SK-N-SH (cell line): ENCODE results near the gene MAST4. TPM values are rescaled to one million over a fixed set of nuclear protein-coding genes. Genes with fewer than 3 reads are reported as not detected.

Experiments used
- CTCF ChIA-PET: fragments of 300-600, 350-600 bp; formaldehyde crosslinking; extraction: SDS; loops from one replicate; lab custom pipeline; 2021; lab: Yijun Ruan, JAX
- POLR2A ChIA-PET: fragments of 350-600 bp; sonication (Branson Sonifier 250); formaldehyde crosslinking; extraction: SDS; loops from one replicate; lab custom pipeline; 2020; ENCODE audit warnings: antibody characterized with exemption, inconsistent platforms; lab: Yijun Ruan, JAX
- DNase-seq: peaks from one replicate; pipeline ENCODE4 v3.0.0; 2012
- H2AFZ ChIP-seq: fragments of 200-600 bp; sonication (generic); 2 replicates; pipeline ENCODE4 v1.8.1; 2016; ENCODE audit warnings: antibody characterized with exemption, mild to moderate bottlenecking, low read depth
- H3F3A ChIP-seq: fragments of 200-600 bp; sonication (generic); replicated peaks from 2 replicates; pipeline ENCODE3; 2016; ENCODE audit warnings: antibody characterized with exemption, mild to moderate bottlenecking; ENCODE audit not compliant: insufficient read depth
- H3K27ac ChIP-seq, 2 experiments: fragments of 200-500 bp in 1 of 2; fragments of 200-600 bp in 1 of 2; sonication (Bioruptor generic) in 1 of 2; sonication (generic), shearing (Covaris generic) in 1 of 2; 2 replicates each; pipeline versions ENCODE4 v1.5.1 to v1.6.1; 2014 to 2016; ENCODE audit warnings: low read depth in 2 of 2, inconsistent platforms in 1 of 2, low read length in 1 of 2, mild to moderate bottlenecking in 1 of 2, mixed read lengths in 1 of 2
- H3K27me3 ChIP-seq: fragments of 200-600 bp; sonication (generic), shearing (Covaris generic); 2 replicates; pipeline ENCODE4 v1.6.1; 2016; ENCODE audit warnings: mixed run types; ENCODE audit not compliant: insufficient read depth
- H3K36me3 ChIP-seq, 2 experiments: fragments of 200-500 bp in 1 of 2; fragments of 200-600 bp in 1 of 2; sonication (Bioruptor generic) in 1 of 2; sonication (generic) in 1 of 2; replicated peaks in 1 of 2; 2 replicates each; pipeline versions ENCODE3 to v1.5.1; 2014 to 2016; ENCODE audit warnings: low read length in 1 of 2, mild to moderate bottlenecking in 1 of 2; ENCODE audit not compliant: insufficient read depth in 2 of 2, control insufficient read depth in 1 of 2
- H3K4me1 ChIP-seq, 2 experiments: fragments of 200-500 bp in 1 of 2; fragments of 200-600 bp in 1 of 2; sonication (Bioruptor generic) in 1 of 2; sonication (generic), shearing (Covaris generic) in 1 of 2; 2 replicates each; pipeline versions ENCODE4 v1.5.1 to v1.6.1; 2014 to 2016; ENCODE audit warnings: low read depth in 1 of 2, low read length in 1 of 2, mixed run types in 1 of 2; ENCODE audit not compliant: insufficient read depth in 2 of 2, control insufficient read depth in 1 of 2
- H3K4me2 ChIP-seq: fragments of 200-600 bp; sonication (generic), shearing (Covaris generic); 2 replicates; pipeline ENCODE4 v1.6.1; 2017; ENCODE audit warnings: mixed run types
- H3K4me3 ChIP-seq, 2 experiments: fragments of 200-500 bp in 1 of 2; fragments of 200-600 bp in 1 of 2; sonication (Bioruptor generic) in 1 of 2; sonication (generic), shearing (Covaris generic) in 1 of 2; 2 replicates each; pipeline versions ENCODE4 v1.5.1 to v1.8.1; 2014 to 2016; ENCODE audit warnings: low read depth in 2 of 2, inconsistent platforms in 1 of 2, low read length in 1 of 2, mild to moderate bottlenecking in 1 of 2, mixed read lengths in 1 of 2, moderate library complexity in 1 of 2
- H3K79me2 ChIP-seq: fragments of 200-600 bp; sonication (generic); 2 replicates; pipeline ENCODE4 v1.8.1; 2017; ENCODE audit warnings: mild to moderate bottlenecking; ENCODE audit not compliant: insufficient read depth
- H3K9ac ChIP-seq: fragments of 200-600 bp; sonication (generic); 2 replicates; pipeline ENCODE4 v1.6.1; 2017; ENCODE audit warnings: mixed run types
- H3K9me2 ChIP-seq: fragments of 200-600 bp; sonication (generic); 2 replicates; pipeline ENCODE4 v1.6.1; 2017; ENCODE audit warnings: mixed run types
- H3K9me3 ChIP-seq: fragments of 200-600 bp; sonication (generic); 2 replicates; pipeline ENCODE4 v1.6.1; 2017; ENCODE audit warnings: mixed run types, mild to moderate bottlenecking, moderate library complexity
- H4K20me1 ChIP-seq: fragments of 200-600 bp; sonication (generic); 2 replicates; pipeline ENCODE4 v1.6.1; 2017; ENCODE audit warnings: mild to moderate bottlenecking, mixed run types; ENCODE audit not compliant: insufficient read depth
- CHD2 ChIP-seq: fragments of 150-350 bp; IDR thresholded peaks from 2 replicates; pipeline ENCODE4 v1.6.1; 2018; ENCODE audit warnings: low read length; ENCODE audit not compliant: partially characterized antibody
- CTCF ChIP-seq: fragments of 200-600 bp; sonication (generic); IDR thresholded peaks from 2 replicates; pipeline ENCODE4 v1.6.1; 2017; ENCODE audit warnings: antibody characterized with exemption, mild to moderate bottlenecking, moderate library complexity
- ELF1 ChIP-seq: IDR thresholded peaks from 2 replicates; pipeline ENCODE4 v1.4.0; 2012
- FOSL2 ChIP-seq: IDR thresholded peaks from 2 replicates; pipeline ENCODE4 v1.4.0; 2012; ENCODE audit warnings: low read depth, mild to moderate bottlenecking, moderate library complexity, borderline replicate concordance
- FOXM1 ChIP-seq: IDR thresholded peaks from 2 replicates; pipeline ENCODE4 v1.4.0; 2012; ENCODE audit warnings: low read depth, mild to moderate bottlenecking
- GABPA ChIP-seq: IDR thresholded peaks from 2 replicates; pipeline ENCODE4 v1.4.0; 2012; ENCODE audit warnings: low read depth, mild to moderate bottlenecking
- GATA2 ChIP-seq: sonication (generic); formaldehyde crosslinking; IDR thresholded peaks from 2 replicates; pipeline ENCODE4 v1.5.0; 2020; ENCODE audit warnings: mild to moderate bottlenecking, missing genetic modification reagents
- IRF3 ChIP-seq: fragments of 150-350 bp; IDR thresholded peaks from 2 replicates; pipeline ENCODE4 v1.6.1; 2016; ENCODE audit warnings: mild to moderate bottlenecking, low read depth, low read length
- JUND ChIP-seq: IDR thresholded peaks from 2 replicates; pipeline ENCODE4 v1.4.0; 2012
- MAX ChIP-seq: IDR thresholded peaks from 2 replicates; pipeline ENCODE4 v1.4.0; 2012; ENCODE audit warnings: low read depth
- MEF2A ChIP-seq: IDR thresholded peaks from 2 replicates; pipeline ENCODE4 v1.4.0; 2012; ENCODE audit warnings: low read depth, borderline replicate concordance
- MXI1 ChIP-seq: IDR thresholded peaks from 2 replicates; pipeline ENCODE4 v1.6.1; 2012; ENCODE audit warnings: mild to moderate bottlenecking, low read depth, low read length, improper control_type of control experiment
- NFIC ChIP-seq: IDR thresholded peaks from 2 replicates; pipeline ENCODE4 v1.4.0; 2012; ENCODE audit warnings: borderline replicate concordance
- NRF1 ChIP-seq: IDR thresholded peaks from 2 replicates; pipeline ENCODE4 v1.6.1; 2012; ENCODE audit warnings: low read depth, mild to moderate bottlenecking, low read length
- PBX3 ChIP-seq: IDR thresholded peaks from 2 replicates; pipeline ENCODE4; 2012
- RAD21 ChIP-seq: IDR thresholded peaks from 2 replicates; pipeline ENCODE4 v1.6.1; 2012; ENCODE audit warnings: mild to moderate bottlenecking, low read length
- RCOR1 ChIP-seq: fragments of 150-350 bp; IDR thresholded peaks from 2 replicates; pipeline ENCODE4 v1.6.1; 2017; ENCODE audit warnings: antibody characterized with exemption, low read length
- RFX5 ChIP-seq: IDR thresholded peaks from 2 replicates; pipeline ENCODE4 v1.6.1; 2012; ENCODE audit warnings: mild to moderate bottlenecking, improper control_type of control experiment, low read length
- SIN3A ChIP-seq: IDR thresholded peaks from 2 replicates; pipeline ENCODE4 v1.6.1; 2012; ENCODE audit warnings: low read depth, mild to moderate bottlenecking, low read length, moderate library complexity, borderline replicate concordance
- SMC3 ChIP-seq: IDR thresholded peaks from 2 replicates; pipeline ENCODE4 v1.6.1; 2012; ENCODE audit warnings: low read depth, low read length, improper control_type of control experiment
- TCF12 ChIP-seq: IDR thresholded peaks from 2 replicates; pipeline ENCODE4 v1.4.0; 2012
- TEAD4 ChIP-seq: IDR thresholded peaks from 2 replicates; pipeline ENCODE4 v1.4.0; 2012; ENCODE audit warnings: mild to moderate bottlenecking, borderline replicate concordance; ENCODE audit not compliant: insufficient read depth
- USF2 ChIP-seq: fragments of 150-350 bp; IDR thresholded peaks from 2 replicates; pipeline ENCODE4 v1.6.1; 2017; ENCODE audit warnings: antibody characterized with exemption, low read length, low read depth, borderline replicate concordance
- YY1 ChIP-seq: IDR thresholded peaks from 2 replicates; pipeline ENCODE4 v1.4.0; 2012; ENCODE audit warnings: low read depth, mild to moderate bottlenecking
- WGBS: methylation state at CpG from one replicate; pipeline ENCODE4 v1.1.6; 2017; ENCODE audit warnings: low lambda C conversion rate; 5-methylcytosine and 5-hydroxymethylcytosine counted together
- polyA plus RNA-seq, 3 experiments: library from polyadenylated mRNA; depleted of rRNA; stranded (reverse); fragments of >200 nt; gene quantifications; 2 replicates each; pipeline ENCODE4 v1.2.3, GENCODE V29; 2012

The MAST4 gene
- polyA plus RNA-seq, 1 of the 3 experiments (the other 2 are of a cell fraction), result 2.2 TPM

- no peaks in the 10 kb centered on the region for H3F3A ChIP-seq
- H3K9me2 ChIP-seq, result no peaks in the 10 kb centered on the region
- no peak overlapping the region for H2AFZ ChIP-seq
- ChIA-PET CTCF (interaction anchor here (0.6 to 1.1 kb wide), 5 partner anchors 9 to 199 kb away, joined by 3 to 5 read pairs (median 3); no protein-coding TSS in a partner anchor), POLR2A (no interaction called here)
- whole genome bisulfite sequencing, result 100% methylated on average over 4 of the region's 4 CpGs
- TF ChIP-seq FOSL2, result no peak
- TF ChIP-seq FOXM1, result no peak
- TF ChIP-seq YY1, result no peak
- TF ChIP-seq RAD21, result no peak
- TF ChIP-seq MEF2A, result no peak
- no peak for TF ChIP-seq RCOR1
- TF ChIP-seq JUND, result no peak
- no peak for TF ChIP-seq NFIC
- no peak for TF ChIP-seq SIN3A
- TF ChIP-seq MXI1, result no peak
- TF ChIP-seq ELF1, result no peak
- TF ChIP-seq TCF12, result no peak
- no peak for TF ChIP-seq RFX5
- no peak for TF ChIP-seq USF2
- TF ChIP-seq SMC3, result no peak
- no peak for TF ChIP-seq CHD2
- no peak for TF ChIP-seq CTCF
- no peak for TF ChIP-seq NRF1
- no peak for TF ChIP-seq TEAD4
- TF ChIP-seq GABPA, result no peak
- no peak overlapping the region for H3K9ac ChIP-seq
- H3K9me3 ChIP-seq, result no peaks in the 10 kb centered on the region
- H3K27ac ChIP-seq, result no peak overlapping the region
- H3K4me1 ChIP-seq, result no peaks in the 10 kb centered on the region
- no peak overlapping the region for H3K4me3 ChIP-seq
- no peaks in the 10 kb centered on the region for H4K20me1 ChIP-seq
- H3K79me2 ChIP-seq, result no peaks in the 10 kb centered on the region
- no peaks in the 10 kb centered on the region for H3K27me3 ChIP-seq
- no peak for DNase-seq
- no peak overlapping the region for H3K4me2 ChIP-seq
- H3K36me3 ChIP-seq, result no peaks in the 10 kb centered on the region
Observed at GRCh38 chr5:66976108-66976507, 379.9 kb downstream of the MAST4 start.

GRCh38 chr5:66979738-66980137 is 383.5 kb downstream of the MAST4 start:
- H3K4me2 ChIP-seq, result no peak overlapping the region
- CTCF ChIA-PET, result interaction anchor here (1.2 to 3.8 kb wide), 4 partner anchors 9 to 228 kb away, joined by 4 to 27 read pairs (median 6); no protein-coding TSS in a partner anchor
- TF ChIP-seq MAX (no peak), GATA2 (CRISPR knock-in tag) (no peak), MXI1 (no peak), PBX3 (no peak), GABPA (no peak), YY1 (no peak), TCF12 (no peak), CTCF (no peak), IRF3 (no peak), CHD2 (no peak)

More at GRCh38 chr5:66979738-66980137, 383.5 kb downstream of the MAST4 start:
- no peaks in the 10 kb centered on the region for H3K79me2 ChIP-seq
- 66% methylated on average over 3 of the region's 3 CpGs for WGBS
- H3K9me2 ChIP-seq, result no peaks in the 10 kb centered on the region
- no peak overlapping the region for H3K4me3 ChIP-seq
- POLR2A ChIA-PET, result no interaction called here
- no peaks in the 10 kb centered on the region for H4K20me1 ChIP-seq
- no peaks in the 10 kb centered on the region for H3K9me3 ChIP-seq
- no peak for DNase-seq
- H3K27me3 ChIP-seq, result no peaks in the 10 kb centered on the region
- no peak overlapping the region for H3K27ac ChIP-seq
- H3K9ac ChIP-seq, result no peak overlapping the region
- H3F3A ChIP-seq, result no peaks in the 10 kb centered on the region
- no peak overlapping the region for H2AFZ ChIP-seq
- no peaks in the 10 kb centered on the region for H3K36me3 ChIP-seq
- H3K4me1 ChIP-seq, result no peaks in the 10 kb centered on the region
